H9 (cell line): Measurements from ENCODE around the gene C17orf107. TPM values are rescaled to one million over a fixed set of nuclear protein-coding genes. Genes with fewer than 3 reads are reported as not detected.
A peak's percentile ranks its signal among the peaks of the same experiment; 100 is the strongest.

Source experiments
- DNase-seq: peaks from one replicate; pipeline ENCODE4 v3.0.0-alpha.2; 2017
- H2AFZ ChIP-seq: one replicate; pipeline ENCODE4 v1.6.1; 2013; ENCODE audit warnings: mild to moderate bottlenecking, low read length, control low read depth, moderate library complexity
- H2AK5ac ChIP-seq: 2 replicates; pipeline ENCODE4 v1.6.1; 2013; ENCODE audit warnings: low read length, control low read depth, mixed read lengths; ENCODE audit not compliant: insufficient read length
- H2BK120ac ChIP-seq: one replicate; pipeline ENCODE4 v1.6.1; 2013; ENCODE audit warnings: low read depth, mild to moderate bottlenecking, low read length, control low read depth, inconsistent platforms; ENCODE audit not compliant: poor library complexity, severe bottlenecking
- H2BK12ac ChIP-seq: 2 replicates; pipeline ENCODE4 v1.6.1; 2013; ENCODE audit warnings: low read length, control low read depth, mixed read lengths, low read depth; ENCODE audit not compliant: insufficient read length
- H2BK15ac ChIP-seq: 2 replicates; pipeline ENCODE4 v1.6.1; 2013; ENCODE audit warnings: low read depth, low read length, control low read depth
- H2BK20ac ChIP-seq: one replicate; pipeline ENCODE4 v1.6.1; 2013; ENCODE audit warnings: low read depth, mild to moderate bottlenecking, low read length, control low read depth, inconsistent platforms; ENCODE audit not compliant: poor library complexity, severe bottlenecking
- H2BK5ac ChIP-seq: 2 replicates; pipeline ENCODE4 v1.6.1; 2013; ENCODE audit warnings: low read length, control low read depth, mixed read lengths; ENCODE audit not compliant: insufficient read length
- H3K14ac ChIP-seq: 2 replicates; pipeline ENCODE4 v1.6.1; 2013; ENCODE audit warnings: low read length, control low read depth; ENCODE audit not compliant: insufficient read depth
- H3K18ac ChIP-seq: 2 replicates; pipeline ENCODE4 v1.6.1; 2013; ENCODE audit warnings: low read depth, mild to moderate bottlenecking, mixed read lengths, low read length, control low read depth; ENCODE audit not compliant: insufficient read length
- H3K23ac ChIP-seq: 2 replicates; pipeline ENCODE4 v1.6.1; 2013; ENCODE audit warnings: low read length, control low read depth, mixed read lengths, low read depth; ENCODE audit not compliant: insufficient read length
- H3K23me2 ChIP-seq: 2 replicates; pipeline ENCODE4 v1.6.1; 2013; ENCODE audit warnings: low read depth, mild to moderate bottlenecking, mixed read lengths, low read length, control low read depth; ENCODE audit not compliant: insufficient read length, poor library complexity, severe bottlenecking
- H3K27ac ChIP-seq: 2 replicates; pipeline ENCODE4 v1.5.1; 2013; ENCODE audit warnings: low read length, control low read depth, mixed read lengths, low read depth; ENCODE audit not compliant: insufficient read length
- H3K27me3 ChIP-seq: 2 replicates; pipeline ENCODE4 v1.6.1; 2013; ENCODE audit warnings: low read length, control low read depth, inconsistent platforms; ENCODE audit not compliant: insufficient read depth
- H3K4ac ChIP-seq: 2 replicates; pipeline ENCODE4 v1.6.1; 2013; ENCODE audit warnings: low read depth, mild to moderate bottlenecking, control low read depth, inconsistent platforms, low read length, moderate library complexity
- H3K4me1 ChIP-seq: 2 replicates; pipeline ENCODE4 v1.6.1; 2013; ENCODE audit warnings: low read length, control low read depth, inconsistent platforms; ENCODE audit not compliant: insufficient read depth
- H3K4me2 ChIP-seq: 2 replicates; pipeline ENCODE4 v1.6.1; 2013; ENCODE audit warnings: low read length, control low read depth, mixed read lengths; ENCODE audit not compliant: insufficient read length, insufficient read depth
- H3K56ac ChIP-seq: 2 replicates; pipeline ENCODE4 v1.6.1; 2013; ENCODE audit warnings: low read depth, mild to moderate bottlenecking, mixed read lengths, low read length, control low read depth; ENCODE audit not compliant: insufficient read length
- H3K79me1 ChIP-seq: 2 replicates; pipeline ENCODE4 v1.6.1; 2013; ENCODE audit warnings: low read depth, mild to moderate bottlenecking, moderate library complexity, low read length, control low read depth, inconsistent platforms; ENCODE audit not compliant: insufficient read depth, poor library complexity, severe bottlenecking
- H3K79me2 ChIP-seq: 2 replicates; pipeline ENCODE4 v1.6.1; 2013; ENCODE audit warnings: low read length, control low read depth, inconsistent platforms; ENCODE audit not compliant: insufficient read depth
- H3K9ac ChIP-seq: 2 replicates; pipeline ENCODE4 v1.6.1; 2013; ENCODE audit warnings: low read length, control low read depth, mixed read lengths; ENCODE audit not compliant: insufficient read length; ENCODE audit errors: extremely low read depth
- H3K9me3 ChIP-seq: one replicate; pipeline ENCODE4 v1.6.1; 2013; ENCODE audit warnings: low read depth, low read length, inconsistent platforms; ENCODE audit not compliant: control insufficient read depth
- H3T11ph ChIP-seq: one replicate; pipeline ENCODE4 v1.6.1; 2013; ENCODE audit warnings: mild to moderate bottlenecking, low read length, control low read depth, inconsistent platforms
- H4K20me1 ChIP-seq: one replicate; pipeline ENCODE4 v1.6.1; 2013; ENCODE audit not compliant: control insufficient read depth, insufficient read length, insufficient read depth
- H4K5ac ChIP-seq: 2 replicates; pipeline ENCODE4 v1.6.1; 2013; ENCODE audit warnings: low read depth, mild to moderate bottlenecking, mixed read lengths, low read length, control low read depth; ENCODE audit not compliant: insufficient read length
- H4K8ac ChIP-seq: replicated peaks from 2 replicates; pipeline ENCODE4 v1.6.1; 2013; ENCODE audit warnings: low read length, control low read depth, mixed read lengths, low read depth; ENCODE audit not compliant: insufficient read length
- H4K91ac ChIP-seq: 2 replicates; pipeline ENCODE4 v1.6.1; 2013; ENCODE audit warnings: low read depth, mild to moderate bottlenecking, moderate library complexity, mixed read lengths, low read length, control low read depth; ENCODE audit not compliant: insufficient read length
- H3K27ac Mint-ChIP-seq, 3 experiments: 2 replicates in 2 of 3; 3 replicates in 1 of 3; pipeline ENCODE4 v1.8.0; 2020 to 2021; ENCODE audit warnings: mixed read lengths in 3 of 3, mild to moderate bottlenecking in 1 of 3, moderate library complexity in 1 of 3
- H3K27me3 Mint-ChIP-seq: 2 replicates; pipeline ENCODE4 v1.8.0; 2021; ENCODE audit warnings: low read depth, mild to moderate bottlenecking, moderate library complexity, mixed read lengths
- H3K36me3 Mint-ChIP-seq, 3 experiments: 2 replicates in 2 of 3; 3 replicates in 1 of 3; pipeline ENCODE4 v1.8.0; 2020 to 2021; ENCODE audit warnings: low read depth in 3 of 3, mixed read lengths in 3 of 3; ENCODE audit not compliant: insufficient read depth in 1 of 3
- H3K4me1 Mint-ChIP-seq, 2 experiments: 2 replicates each; pipeline ENCODE4 v1.8.0; 2020; ENCODE audit warnings: mixed read lengths in 2 of 2
- H3K4me3 Mint-ChIP-seq, 2 experiments: 2 replicates in 1 of 2; 3 replicates in 1 of 2; pipeline ENCODE4 v1.8.0; 2020 to 2021; ENCODE audit warnings: mild to moderate bottlenecking in 2 of 2, mixed read lengths in 2 of 2, moderate library complexity in 1 of 2
- H3K9me3 Mint-ChIP-seq, 2 experiments: 2 replicates in 1 of 2; 3 replicates in 1 of 2; pipeline ENCODE4 v1.8.0; 2020; ENCODE audit warnings: mild to moderate bottlenecking in 2 of 2, mixed read lengths in 2 of 2, moderate library complexity in 1 of 2
- WGBS: extraction: QIAGEN DNeasy Blood & Tissue Kit; methylation state at CpG from one replicate; pipeline ENCODE4 v1.1.7; 2013; ENCODE audit warnings: missing lambda C conversion rate, low lambda C conversion rate, mixed read lengths; ENCODE audit not compliant: insufficient read length; ENCODE audit errors: extremely low coverage; 5-methylcytosine and 5-hydroxymethylcytosine counted together
- total RNA-seq: library from RNA; stranded (reverse); gene quantifications from 2 replicates; pipeline ENCODE4 v1.2.1, GENCODE V29; 2021
- TF ChIP-seq, protein P1 (sequence below): fragments of 200-600 bp; sonication (generic); conservative IDR thresholded peaks from 3 replicates; pipeline ENCODE4 v1.8.0; 2021; ENCODE audit warnings: antibody characterized with exemption, mild to moderate bottlenecking

C17orf107 gene
- total RNA-seq, 1 experiment from 2014 or later: 4.4 TPM

DNA sequence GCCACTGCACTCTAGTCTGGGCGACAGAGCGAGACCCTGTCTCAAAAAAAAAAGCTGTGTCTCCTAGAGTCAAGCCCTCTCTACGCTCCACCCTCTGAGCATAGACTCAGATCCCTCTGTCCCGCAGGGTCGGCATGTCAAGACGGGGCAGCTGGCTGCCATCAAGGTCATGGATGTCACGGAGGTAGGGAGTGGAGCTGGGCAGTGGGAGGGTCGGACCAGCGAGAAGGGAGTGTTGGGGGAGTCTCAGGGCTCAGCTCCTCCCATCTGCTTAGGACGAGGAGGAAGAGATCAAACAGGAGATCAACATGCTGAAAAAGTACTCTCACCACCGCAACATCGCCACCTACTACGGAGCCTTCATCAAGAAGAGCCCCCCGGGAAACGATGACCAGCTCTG lies 18.5 kb upstream of the C17orf107 start:
- Histone ChIP-seq H3K79me2 (no peaks in the 10 kb centered on the region), H4K8ac (no peak overlapping the region), H3K9me3 (no peaks in the 10 kb centered on the region), H2BK20ac (no peak overlapping the region), H3K14ac (no peak overlapping the region), H3K4ac (no peak overlapping the region), H3K4me1 (no peaks in the 10 kb centered on the region), H3K23ac (no peak overlapping the region), H2BK120ac (no peak overlapping the region), H3K27me3 (no peaks in the 10 kb centered on the region), H2AFZ (no peak overlapping the region), H3K4me2 (no peak overlapping the region), H2AK5ac (no peak overlapping the region), H3K56ac (no peak overlapping the region), H4K20me1 (no peaks in the 10 kb centered on the region), H4K91ac (no peak overlapping the region), H4K5ac (no peak overlapping the region), H3K23me2 (no peaks in the 10 kb centered on the region), H2BK15ac (no peak overlapping the region), H3K18ac (no peak overlapping the region), H3K27ac (no peak overlapping the region), H2BK5ac (no peak overlapping the region), H2BK12ac (no peak overlapping the region), H3K9ac (no peak overlapping the region), H3T11ph (no peak overlapping the region), H3K79me1 (no peaks in the 10 kb centered on the region)
- H3K9me3 Mint-ChIP-seq: no peaks in the 10 kb centered on the region
- DNase-seq: no peak
- peaks cover 13 to 38% (median 28%) of the 10 kb centered on the region in 3 experiments; a peak in 6 of 7 replicates for H3K36me3 Mint-ChIP-seq
- H3K27ac Mint-ChIP-seq: peak overlapping the region in 2 of 3 experiments; percentile 41 to 79; a peak in 2 of 7 replicates
- peaks cover 3 to 13% of the 10 kb centered on the region in 2 experiments for H3K4me1 Mint-ChIP-seq
- no CpG with 5 or more reads among the region's 15 CpGs for WGBS
- no peak overlapping the region; a peak in 1 of 5 replicates for H3K4me3 Mint-ChIP-seq
- H3K27me3 Mint-ChIP-seq: no peaks in the 10 kb centered on the region
- TF ChIP-seq, protein P1, sequence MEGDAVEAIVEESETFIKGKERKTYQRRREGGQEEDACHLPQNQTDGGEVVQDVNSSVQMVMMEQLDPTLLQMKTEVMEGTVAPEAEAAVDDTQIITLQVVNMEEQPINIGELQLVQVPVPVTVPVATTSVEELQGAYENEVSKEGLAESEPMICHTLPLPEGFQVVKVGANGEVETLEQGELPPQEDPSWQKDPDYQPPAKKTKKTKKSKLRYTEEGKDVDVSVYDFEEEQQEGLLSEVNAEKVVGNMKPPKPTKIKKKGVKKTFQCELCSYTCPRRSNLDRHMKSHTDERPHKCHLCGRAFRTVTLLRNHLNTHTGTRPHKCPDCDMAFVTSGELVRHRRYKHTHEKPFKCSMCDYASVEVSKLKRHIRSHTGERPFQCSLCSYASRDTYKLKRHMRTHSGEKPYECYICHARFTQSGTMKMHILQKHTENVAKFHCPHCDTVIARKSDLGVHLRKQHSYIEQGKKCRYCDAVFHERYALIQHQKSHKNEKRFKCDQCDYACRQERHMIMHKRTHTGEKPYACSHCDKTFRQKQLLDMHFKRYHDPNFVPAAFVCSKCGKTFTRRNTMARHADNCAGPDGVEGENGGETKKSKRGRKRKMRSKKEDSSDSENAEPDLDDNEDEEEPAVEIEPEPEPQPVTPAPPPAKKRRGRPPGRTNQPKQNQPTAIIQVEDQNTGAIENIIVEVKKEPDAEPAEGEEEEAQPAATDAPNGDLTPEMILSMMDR: no peak
